ENCODE measurements around the gene ADARB2.

GRCh38 chr10:1229574-1229973 lies 507.8 kb downstream of the ADARB2 start:
- no peak for TF ChIP-seq POLR2AphosphoS5 (IDR thresholded peaks at IDR 0.05; ENCODE audit: low read depth, low read length)
- TF ChIP-seq TAF1 (IDR thresholded peaks at IDR 0.05; ENCODE audit: low read depth, low read length), result no peak
- TF ChIP-seq POLR2A (IDR thresholded peaks at IDR 0.05; ENCODE audit: low read depth, low read length), result no peak
- no peak for TF ChIP-seq POU2F2 (IDR thresholded peaks at IDR 0.05; ENCODE audit: low read depth, low read length)
- TF ChIP-seq SPI1 (IDR thresholded peaks at IDR 0.05; ENCODE audit: low read depth, low read length), result no peak
